Measurements from ENCODE around the gene ACTMAP. TPM values are rescaled to one million over a fixed set of nuclear protein-coding genes. Genes with fewer than 3 reads are reported as not detected.

The ACTMAP gene
- total RNA-seq, 1 experiment from 2014 or later, result 16.8 TPM

GRCh38 chr19:40709817-40710216 is 40.5 kb downstream of the ACTMAP start:
- RAD21 ChIA-PET (ENCODE audit: low non-redundant PET in 1 of 2, low total read pairs in 2 of 2, uncharacterized antibody in 2 of 2, unreplicated experiment in 2 of 2), result no interaction called here
- no TSS peak for BruUV-seq (replicated peaks)
- POLR2A ChIA-PET, result no interaction called here

More at GRCh38 chr19:40709817-40710216, 40.5 kb downstream of the ACTMAP start:
- H2AFZ ChIP-seq (ENCODE audit: low read depth, low read length, poor library complexity, severe bottlenecking), result no peak overlapping the region
- H3K9ac ChIP-seq (ENCODE audit: low read length), result no peak overlapping the region
- intact Hi-C loops (cut with micrococcal nuclease), result no loop called here
- no peaks in the 10 kb centered on the region for H3K27me3 ChIP-seq (ENCODE audit: insufficient read depth, low read length)
- peaks cover 4 to 10% of the 10 kb centered on the region in 2 experiments; a peak in 3 of 4 replicates for H3K4me1 ChIP-seq (ENCODE audit: control insufficient read depth in 1 of 2, insufficient read depth in 2 of 2, low read length in 2 of 2)
- no peaks in the 10 kb centered on the region for H4K20me1 ChIP-seq (ENCODE audit: insufficient read depth)
- TF ChIP-seq EGR1 (IDR thresholded peaks at IDR 0.05; ENCODE audit: low read depth) (no peak), REST (IDR thresholded peaks at IDR 0.05; ENCODE audit: low read depth) (no peak), CBX3 (IDR thresholded peaks at IDR 0.05; ENCODE audit: low read depth) (no peak), ELF1 (IDR thresholded peaks at IDR 0.05; ENCODE audit: borderline replicate concordance, low read depth) (no peak), CTCF (IDR thresholded peaks at IDR 0.05 in 2 of 3, conservative IDR thresholded peaks at IDR 0.05 in 1 of 3; ENCODE audit: borderline replicate concordance in 1 of 3, insufficient read depth in 1 of 3, low read depth in 2 of 3, low read length in 2 of 3) (no peak), FOSL1 (IDR thresholded peaks at IDR 0.05; ENCODE audit: low read depth) (no peak), POLR2A (IDR thresholded peaks at IDR 0.05; ENCODE audit: borderline replicate concordance, extremely low read depth, insufficient read depth, insufficient read length) (no peak), SP1 (IDR thresholded peaks at IDR 0.05; ENCODE audit: low read depth) (no peak), SRF (IDR thresholded peaks at IDR 0.05; ENCODE audit: low read depth) (no peak)
- H3K9me2 ChIP-seq (ENCODE audit: insufficient read depth), result no peaks in the 10 kb centered on the region
- CTCF ChIA-PET, result no interaction called here
- H3K79me2 ChIP-seq (ENCODE audit: insufficient read depth, low read length), result peaks cover 4% of the 10 kb centered on the region; the same call in 1 of the 2 replicates
- H3K4me3 ChIP-seq (replicated peaks in 1 of 2; ENCODE audit: low read depth in 1 of 2, low read length in 2 of 2), result no peak overlapping the region
- no peaks in the 10 kb centered on the region for H3K9me3 ChIP-seq (ENCODE audit: control insufficient read depth in 1 of 2, insufficient read depth in 1 of 2, low read depth in 1 of 2, low read length in 2 of 2)
- ATAC-seq, result no peak
- no peak for DNase-seq (ENCODE audit: low read depth, low spot score)
- H3K36me3 ChIP-seq (ENCODE audit: control insufficient read depth in 1 of 2, insufficient read depth in 2 of 2, low read length in 2 of 2), result peaks cover 10 to 12% of the 10 kb centered on the region in 2 experiments
- H3K27ac ChIP-seq (ENCODE audit: low read depth, low read length), result no peak overlapping the region
- no peak overlapping the region for H3K4me2 ChIP-seq (ENCODE audit: low read length)
